SKM-1 treated with dmso at 0.1 percent for 144 hours (cell line): ENCODE results near the gene TEX29.

Source experiments
- DNase-seq: peaks from one replicate; lab custom pipeline; 2025; ENCODE audit not compliant: unreplicated experiment; lab: John Stamatoyannopoulos, UW

The TEX29 gene

DNA sequence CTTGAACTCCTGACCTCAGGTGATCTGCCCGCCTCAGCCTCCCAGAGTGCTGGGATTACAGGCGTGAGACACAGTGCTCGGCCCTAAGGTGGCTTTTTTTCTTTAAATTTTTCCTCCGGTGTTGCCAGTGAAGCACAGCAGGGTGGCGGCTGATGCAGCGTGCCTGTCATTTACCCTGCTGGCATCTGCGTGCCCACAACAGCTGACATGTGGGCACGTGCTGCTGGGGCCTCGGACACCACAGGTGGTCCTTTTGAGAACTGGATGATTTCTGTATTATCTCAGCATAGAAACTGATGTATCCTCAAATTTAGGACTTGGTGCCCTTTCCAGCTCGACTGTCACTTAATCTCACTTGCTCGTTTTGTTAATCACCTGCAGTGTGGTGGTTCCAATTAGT lies 31.2 kb upstream of the TEX29 start:
- DNase-seq = no peak

DNA sequence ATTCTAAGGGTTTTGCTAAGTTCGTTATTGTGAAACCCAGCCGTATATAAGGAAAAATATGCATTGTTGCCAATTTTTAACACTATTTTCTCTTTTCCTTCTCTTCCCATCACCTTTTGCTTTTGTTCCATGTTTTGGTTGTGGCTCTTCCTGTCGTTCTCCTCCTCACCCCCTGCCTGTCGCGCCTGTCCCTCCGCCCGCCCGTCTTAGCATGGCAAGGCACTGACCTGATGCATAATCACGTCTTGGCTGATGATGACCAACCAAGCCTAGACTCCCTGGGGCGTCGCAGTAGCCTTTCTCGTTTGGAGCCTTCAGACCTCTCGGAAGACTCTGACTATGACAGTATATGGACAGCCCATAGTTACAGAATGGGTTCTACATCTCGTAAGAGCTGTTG lies 28.5 kb upstream of the TEX29 start:
- DNase-seq = no peak

DNA sequence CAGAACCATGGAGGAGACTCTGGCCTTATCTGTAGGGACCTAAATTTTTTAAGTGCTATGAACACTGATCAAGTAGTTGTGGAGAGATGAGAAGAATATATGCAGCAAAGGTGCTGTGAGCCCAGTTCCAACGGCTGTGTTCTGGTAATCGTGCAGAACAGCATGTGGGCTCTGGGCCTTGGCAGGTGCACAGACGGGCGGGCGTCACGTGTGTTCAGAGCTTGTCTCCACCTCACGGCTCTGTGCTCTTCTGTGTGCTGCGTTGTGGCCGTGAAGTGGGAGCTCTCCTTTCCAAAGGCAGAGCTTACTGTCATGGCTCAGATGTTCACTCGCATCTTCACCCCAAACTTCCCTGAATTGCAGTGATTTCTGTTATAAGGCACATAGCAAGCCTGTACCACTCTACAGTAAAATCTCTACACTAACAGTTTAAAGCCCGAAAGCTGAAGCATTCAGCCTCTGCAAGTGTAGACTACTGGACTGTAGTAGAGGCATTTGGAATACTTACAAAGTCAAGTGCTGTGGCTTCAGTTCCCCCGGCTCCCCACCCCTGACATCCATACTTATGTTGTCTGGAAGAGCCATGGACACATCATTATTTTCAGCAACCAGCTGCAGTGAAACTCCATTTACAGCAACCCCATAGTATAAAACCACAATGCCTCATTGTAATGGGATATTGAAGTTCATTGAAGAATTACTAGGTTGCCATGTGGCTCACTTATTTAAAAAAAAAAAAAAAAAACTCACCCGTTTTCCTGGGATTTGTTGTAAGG lies 27.5 kb upstream of the TEX29 start:
- no peak for DNase-seq

DNA sequence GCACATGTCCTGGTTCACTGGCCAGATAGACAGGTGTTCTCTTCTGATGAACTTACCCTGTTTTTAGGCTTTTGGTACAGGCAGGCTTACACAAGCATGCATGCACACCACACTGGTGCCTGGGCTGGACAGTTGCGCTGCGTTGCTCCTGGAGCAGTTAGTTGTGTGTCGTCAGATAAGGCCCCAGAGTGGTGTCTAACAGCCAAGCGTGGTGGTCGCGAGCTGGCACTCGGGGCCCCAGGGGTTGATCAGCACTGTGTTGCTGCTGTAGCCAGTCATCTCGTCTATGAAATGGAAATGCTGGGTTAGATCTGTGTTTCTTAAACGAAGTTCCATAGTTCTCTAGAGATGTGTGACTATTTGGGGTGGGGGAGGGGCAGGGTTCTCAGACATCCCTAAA lies 24.6 kb upstream of the TEX29 start:
- no peak for DNase-seq

DNA sequence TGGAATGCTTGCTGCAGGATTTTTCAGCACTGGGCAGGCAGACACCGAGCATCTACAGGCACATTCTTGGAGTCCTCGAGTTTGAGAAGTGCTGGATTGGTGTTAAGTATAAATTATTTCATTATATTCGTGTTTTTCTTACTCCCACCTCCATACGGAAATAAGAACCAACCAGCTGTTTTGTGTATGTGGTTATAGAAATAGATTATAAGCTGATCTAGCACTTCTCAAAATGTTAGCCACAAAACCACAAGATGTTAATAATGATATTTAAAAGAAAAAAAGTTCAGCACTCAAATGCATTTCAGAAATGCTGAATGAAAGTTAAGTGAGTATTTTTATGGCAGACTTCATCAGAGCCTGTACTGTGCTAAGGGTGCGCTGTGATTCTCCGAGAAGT lies 24.0 kb upstream of the TEX29 start:
- no peak for DNase-seq

DNA sequence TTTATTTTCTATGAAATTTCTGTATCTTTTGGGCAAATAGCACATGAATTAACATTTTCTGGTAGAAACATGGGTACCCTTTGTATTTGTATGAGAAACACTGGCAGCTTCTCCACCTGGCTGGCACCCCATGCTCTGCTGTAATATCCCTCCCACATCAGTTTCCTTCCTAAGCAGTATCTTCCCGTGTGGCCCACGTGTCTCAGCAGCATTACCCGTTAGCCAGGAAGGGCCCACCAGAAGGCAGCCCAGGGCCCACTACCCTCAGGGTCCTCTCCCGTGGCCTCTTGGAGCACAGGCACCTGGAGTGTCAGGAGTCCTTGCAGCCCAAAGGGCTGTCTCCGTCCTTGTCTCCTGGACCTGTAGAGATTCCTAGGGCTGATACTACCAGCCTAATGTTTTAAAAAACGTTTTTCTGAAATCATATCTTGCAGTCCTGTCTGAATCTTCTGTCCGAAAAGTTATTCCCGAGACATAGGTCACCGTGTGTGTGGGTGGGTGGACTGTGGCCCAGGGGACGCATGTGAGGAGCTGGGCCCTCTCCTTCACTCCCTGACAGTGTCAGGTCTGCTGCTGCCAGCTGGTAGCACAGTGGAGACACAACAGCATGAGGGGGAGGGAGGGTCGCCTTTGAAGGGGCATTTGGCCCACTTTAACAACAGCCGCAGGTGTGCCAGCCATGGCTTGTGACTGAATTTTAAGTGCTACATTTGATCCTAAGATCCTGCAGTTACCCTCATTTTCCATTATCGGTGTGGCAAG lies 22.0 kb upstream of the TEX29 start:
- DNase-seq = no peak

DNA sequence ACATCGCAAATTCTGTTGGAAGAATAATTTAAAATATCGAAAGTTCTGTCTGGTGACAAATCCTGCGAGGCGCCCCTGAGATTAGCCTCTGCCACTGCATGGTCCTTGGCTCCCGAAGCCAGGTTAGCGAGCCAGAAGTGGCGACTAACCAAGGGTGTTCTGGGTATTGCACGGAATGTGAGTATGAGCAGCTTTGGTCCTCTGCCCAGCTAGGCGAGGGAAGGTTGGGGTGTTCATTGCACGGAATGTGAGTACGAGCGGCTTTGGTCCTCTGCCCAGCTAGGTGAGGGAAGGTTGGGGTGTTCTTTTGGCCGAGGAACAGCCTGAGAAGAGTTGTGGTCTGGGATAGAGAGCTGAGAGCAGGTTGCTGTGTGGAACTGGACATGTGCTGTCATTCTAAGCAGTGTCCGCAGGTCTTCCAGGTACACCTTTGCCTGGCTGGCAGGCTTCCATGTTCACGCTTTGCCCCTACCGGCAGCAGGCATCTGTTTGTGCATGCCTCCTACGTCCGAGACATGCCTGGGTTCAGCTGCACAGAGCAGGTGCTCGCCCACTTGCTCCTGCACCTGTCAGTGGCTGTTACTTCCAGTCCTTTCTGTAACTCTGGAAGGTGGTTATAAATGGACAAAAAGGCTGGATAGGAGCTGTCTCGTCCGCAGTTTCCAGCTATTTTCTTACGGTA lies 18.3 kb upstream of the TEX29 start:
- no peak for DNase-seq

DNA sequence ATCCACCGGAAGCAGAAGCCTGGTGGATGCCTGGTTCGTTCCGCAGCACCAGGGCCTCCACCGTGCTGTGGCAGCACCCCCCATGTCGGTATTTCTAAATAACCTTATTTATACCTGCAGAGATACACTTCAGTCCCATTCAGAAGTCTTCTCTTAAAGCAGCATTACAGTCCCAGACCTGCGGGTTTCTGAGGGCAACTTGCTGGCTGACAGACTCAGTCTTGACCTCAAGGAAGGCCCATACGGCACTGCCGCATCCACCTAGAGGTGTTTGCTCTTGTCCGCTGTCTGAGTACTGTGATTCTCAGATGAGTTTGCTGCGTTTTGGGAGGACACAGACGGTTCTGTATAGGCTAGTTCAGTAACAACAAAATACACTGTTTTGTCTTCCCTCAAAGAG lies 16.9 kb upstream of the TEX29 start:
- DNase-seq = no peak

DNA sequence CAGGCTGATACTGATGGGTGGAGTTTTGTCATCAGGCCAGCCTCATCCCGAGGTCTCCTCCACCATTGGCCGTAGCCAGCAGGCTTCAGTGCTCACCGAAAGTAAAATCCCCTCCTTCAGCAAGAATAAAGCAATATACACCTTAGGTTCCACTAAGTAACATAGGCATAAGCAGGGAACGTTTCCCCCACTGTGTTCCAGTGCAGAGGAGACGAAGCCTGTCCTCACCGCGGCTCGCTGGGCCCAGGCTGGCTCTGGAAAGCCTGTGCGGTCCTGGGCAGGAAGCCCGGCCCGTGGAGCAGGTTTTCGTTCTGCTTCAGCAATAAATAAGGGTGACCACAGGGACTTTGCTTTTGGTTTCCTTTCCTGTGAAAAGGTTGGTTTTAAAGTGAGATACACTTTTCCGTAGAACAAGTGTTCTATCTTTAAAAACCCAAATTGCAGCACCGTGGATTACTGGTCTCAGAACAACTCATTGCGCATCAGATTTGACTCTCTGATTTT lies 16.3 kb upstream of the TEX29 start:
- no peak for DNase-seq

DNA sequence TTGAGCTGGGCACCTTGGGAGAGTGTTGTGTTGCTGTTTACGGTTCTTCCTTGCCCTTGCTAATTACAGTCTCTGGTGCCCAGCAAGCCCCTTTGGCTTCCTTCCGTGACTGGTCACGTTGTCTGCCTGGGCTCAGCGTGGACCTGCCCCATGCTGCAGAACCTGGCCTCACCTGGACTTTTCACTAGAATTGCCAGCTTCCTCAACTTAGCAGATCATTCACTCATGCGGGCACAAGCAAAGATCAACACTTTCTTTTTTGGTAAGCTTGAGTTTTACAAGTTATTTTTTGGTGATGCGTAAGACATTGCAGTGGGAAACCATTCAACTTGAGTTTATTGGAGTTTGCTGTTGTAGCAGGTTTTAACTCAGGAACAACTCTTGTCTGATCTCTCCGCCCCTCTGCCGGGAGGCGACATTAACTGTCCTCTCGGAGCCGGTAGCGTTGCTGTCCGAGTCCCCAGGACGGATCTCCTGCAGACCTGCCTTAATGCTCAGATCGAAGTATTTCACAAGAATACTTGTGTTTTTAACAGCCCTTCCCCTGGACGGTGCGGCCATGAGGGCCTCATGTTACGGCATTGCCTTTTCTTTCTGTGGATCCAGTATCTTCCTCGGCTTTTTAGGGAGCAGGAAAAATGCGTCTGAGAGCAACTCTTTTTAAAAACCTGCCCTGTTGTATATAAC lies 15.7 kb upstream of the TEX29 start:
- no peak for DNase-seq

DNA sequence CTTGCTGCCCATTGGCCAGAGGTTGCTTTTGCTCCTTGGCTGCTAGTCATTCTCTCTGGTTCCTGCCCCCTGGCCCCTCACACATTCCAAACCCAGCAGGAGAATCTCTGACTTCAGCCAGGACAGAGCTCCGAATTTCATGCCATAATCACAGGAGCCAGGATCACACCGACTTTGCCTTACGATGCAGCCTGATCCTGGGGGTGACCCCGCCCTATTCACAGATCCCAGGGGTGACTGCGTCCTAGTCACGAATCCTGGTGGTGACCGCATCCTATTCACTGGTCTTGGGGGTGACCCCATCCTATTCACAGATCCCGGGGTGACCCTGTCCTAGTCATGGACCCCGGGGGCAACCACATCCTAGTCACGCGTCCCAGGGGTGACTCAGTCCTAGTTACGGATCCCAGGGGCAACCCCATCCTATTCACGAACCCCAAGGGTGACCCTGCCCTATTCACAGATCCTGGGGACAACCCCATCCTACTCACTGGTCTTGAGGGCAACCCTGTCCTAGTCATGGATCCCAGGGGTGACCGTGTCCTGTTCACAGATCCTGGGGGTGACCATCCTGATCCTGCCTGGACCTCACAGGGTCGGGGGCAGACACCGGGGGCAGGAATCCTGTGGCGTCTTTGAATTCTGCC lies 7.4 kb upstream of the TEX29 start:
- no peak for DNase-seq

DNA sequence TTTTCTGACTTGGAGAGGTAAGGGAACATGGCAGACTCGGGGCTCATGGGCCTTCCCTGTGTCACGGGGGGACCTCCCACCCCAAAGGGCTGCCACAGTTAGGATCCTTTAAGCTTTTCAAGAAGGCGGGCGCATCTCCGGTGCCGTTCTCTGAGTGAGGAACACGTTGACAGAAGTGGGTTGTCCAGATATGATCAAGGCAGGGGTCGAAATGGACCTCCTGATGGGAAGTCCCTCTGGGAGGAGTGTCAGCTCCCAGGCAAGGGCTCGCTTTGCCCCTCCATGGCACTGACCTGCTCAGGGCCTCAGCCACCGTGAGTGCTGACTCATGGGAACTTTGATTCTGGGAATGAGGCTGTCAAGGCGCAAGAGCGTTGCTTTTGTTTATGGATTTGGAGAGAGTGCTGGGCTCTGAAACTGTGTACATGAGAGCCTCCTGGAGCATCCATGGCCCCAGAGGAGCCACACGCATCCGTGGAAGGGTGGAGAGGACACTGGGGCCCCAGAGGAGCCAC lies 6.5 kb upstream of the TEX29 start:
- DNase-seq = no peak

DNA sequence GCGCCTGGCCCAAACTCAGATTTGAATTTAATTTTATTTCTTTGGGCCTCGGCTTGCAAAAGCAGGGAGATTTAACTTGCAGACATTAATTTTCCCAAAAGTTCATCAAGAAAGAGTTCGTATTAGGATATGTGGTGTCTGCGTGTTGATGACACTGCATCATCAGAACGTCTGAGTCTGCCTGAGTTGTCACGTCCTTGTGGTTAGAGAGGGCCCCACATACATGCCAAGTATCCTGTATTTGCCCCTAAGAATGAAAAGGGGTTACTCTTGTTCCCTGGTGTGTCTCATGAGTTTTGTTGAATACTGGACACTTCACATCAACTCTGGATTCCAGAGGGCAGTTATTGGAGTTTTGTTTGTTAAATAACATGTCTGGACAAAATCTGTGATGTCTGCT lies 5.6 kb upstream of the TEX29 start:
- DNase-seq = no peak

DNA sequence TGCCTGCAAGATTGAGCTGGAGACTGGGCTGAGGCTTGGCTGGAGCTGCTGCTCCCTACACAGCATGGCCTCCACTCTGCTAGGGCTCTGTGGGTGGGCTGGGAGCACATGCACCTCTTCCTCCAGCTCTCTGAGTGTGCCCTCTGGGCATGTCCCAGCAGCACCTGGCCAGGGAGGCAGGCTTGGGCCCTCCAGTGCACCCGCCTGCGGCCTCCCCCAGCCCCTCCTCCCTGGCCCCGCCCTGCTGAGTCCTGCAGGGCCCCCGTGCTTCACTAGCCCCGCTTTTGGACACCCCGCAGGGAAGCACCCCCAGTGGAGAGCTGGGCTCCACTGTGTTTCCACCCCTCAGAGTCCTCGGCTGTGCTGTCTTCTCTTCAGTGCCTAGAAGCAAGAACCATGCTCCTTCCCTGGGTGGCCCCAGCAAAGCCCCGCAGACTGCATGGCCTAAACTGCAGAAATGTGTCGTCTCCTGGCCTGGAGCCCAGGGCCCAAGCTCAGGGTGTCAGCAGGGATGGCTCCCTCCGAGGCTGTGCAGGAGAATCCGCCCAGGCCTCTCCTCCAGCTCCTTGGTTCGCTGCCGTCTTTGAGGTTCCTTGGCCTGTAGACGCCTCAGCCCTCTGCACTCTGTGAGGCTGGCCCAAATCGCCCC lies 5.0 kb upstream of the TEX29 start:
- no peak for DNase-seq

DNA sequence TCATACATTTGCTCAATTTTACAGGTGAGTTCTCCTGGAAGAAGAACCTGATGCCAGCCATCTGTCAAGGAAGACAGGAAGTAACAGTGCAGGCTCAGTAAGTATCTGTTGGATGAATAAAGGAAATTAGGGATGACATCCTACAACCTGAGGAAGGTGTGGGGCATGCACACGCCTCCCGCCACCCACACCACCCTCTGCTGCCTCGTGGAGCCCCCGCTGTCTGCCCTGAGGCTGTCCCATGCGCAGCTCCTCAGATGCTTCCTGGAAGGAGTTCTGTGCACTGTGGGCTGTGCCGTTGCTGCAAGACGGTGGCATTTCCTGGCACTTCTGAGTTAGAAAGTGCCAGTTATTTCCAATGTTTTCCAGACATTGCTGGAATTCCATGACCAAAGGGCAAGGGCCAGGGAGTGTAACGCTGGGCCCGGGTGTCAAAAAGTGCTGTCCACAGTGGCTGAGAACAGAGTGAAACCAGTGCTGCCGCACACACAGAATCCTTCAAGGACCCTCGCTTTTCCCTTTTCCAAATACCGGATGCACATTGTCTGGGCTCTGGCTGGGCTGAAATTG lies 4.2 kb upstream of the TEX29 start:
- no peak for DNase-seq

DNA sequence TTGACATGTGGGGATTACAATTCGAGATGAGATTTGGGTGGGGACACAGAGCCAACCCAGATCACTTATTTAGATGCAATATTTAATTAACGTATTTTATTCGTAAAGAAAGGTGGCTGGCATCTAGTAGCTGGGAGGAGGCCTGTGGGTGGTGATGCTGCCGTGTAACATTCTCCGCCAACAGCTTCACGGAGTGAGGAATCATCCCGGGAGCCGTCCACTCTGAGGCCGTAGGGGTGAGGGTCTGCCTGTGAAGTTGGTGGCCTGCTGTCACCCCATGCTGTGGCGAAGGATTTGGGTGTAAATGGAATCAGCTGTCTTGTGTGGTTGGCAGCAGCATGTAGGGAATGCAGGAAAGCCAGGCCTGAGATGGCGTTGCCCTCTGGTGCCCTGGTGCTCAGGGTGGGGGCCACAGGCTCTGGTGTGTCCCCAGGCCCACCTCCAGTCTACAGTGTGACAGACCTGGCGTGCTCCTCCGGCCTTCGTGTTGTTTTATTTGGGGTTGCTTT lies 3.3 kb upstream of the TEX29 start:
- no peak for DNase-seq

DNA sequence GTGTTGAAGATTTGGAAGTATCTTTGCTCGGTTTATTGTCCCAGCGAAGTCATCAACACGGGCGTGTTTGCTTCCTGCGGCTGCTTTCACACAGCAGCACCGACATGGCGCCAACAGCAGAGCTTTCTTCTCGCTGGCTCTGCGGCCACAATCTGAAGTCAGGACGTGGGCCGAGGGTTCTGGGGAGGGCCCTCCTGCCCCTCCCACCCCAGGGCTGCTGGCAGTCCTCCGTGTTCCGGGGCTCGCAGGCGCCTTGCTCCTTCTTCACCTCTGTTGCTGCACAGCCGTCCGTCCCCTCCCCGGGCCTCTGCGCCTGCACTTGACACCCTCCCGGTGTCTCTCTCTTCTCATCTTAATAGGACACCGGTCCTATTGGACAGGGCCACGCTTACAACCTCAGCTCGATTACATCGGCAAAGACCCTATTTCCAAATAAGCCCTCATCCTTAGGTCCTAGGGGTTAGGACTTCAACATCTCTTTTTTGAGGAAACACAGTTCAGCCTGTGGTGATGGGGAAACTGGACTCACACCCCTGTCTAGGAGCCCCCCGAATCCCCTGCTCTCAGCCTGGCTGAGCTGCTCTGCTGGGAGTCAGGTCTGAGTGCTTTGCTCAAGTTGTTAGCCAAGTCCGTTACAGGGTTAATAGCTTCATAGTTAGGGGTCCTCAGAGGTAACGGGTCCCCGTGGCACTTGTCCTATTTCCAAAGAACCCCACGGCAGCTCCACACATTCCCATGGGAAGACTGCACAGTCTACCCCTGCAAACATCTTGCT lies 2.7 kb upstream of the TEX29 start:
- DNase-seq = no peak

DNA sequence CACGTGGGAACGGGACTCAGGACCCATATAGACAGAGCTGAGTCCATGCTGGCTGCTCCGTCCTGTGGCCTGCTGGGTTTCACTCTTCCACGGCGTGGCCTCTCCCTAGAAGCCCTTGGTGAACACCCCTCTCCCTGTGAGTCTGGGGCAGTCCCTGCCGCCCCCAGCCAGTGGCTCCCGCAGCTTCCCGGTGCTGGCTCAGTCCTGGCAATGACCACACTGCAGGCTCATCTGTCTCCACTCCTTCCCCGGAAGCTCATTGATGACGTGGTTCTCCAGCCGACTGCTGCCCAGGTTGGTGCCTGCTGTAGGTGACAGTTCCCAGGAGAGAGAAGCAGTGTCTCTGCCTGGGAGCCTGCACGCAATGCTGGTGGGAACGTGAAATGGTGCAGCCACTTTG lies 2.1 kb upstream of the TEX29 start:
- DNase-seq = no peak

DNA sequence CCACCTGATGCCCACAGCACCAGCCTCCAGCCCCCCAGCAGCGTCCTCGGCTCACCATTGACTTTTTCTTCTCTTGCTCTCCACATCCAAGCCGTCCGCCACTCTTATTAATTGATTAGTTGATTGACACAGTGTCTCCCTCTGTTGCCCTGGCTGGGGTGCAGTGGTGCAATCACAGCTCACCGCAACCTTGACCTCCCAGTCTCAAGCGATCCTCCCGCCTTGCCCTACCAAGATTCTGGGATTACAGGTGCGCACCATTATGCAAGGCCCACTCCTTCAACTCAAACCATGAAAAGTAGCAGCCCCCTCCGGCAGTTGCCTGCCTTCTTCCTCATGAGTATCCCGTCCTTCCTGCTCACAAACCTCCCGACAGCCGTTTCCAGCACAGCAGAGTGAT lies 921 bp upstream of the TEX29 start:
- no peak for DNase-seq
